Measurements from ENCODE around the gene MTMR4.

DNA sequence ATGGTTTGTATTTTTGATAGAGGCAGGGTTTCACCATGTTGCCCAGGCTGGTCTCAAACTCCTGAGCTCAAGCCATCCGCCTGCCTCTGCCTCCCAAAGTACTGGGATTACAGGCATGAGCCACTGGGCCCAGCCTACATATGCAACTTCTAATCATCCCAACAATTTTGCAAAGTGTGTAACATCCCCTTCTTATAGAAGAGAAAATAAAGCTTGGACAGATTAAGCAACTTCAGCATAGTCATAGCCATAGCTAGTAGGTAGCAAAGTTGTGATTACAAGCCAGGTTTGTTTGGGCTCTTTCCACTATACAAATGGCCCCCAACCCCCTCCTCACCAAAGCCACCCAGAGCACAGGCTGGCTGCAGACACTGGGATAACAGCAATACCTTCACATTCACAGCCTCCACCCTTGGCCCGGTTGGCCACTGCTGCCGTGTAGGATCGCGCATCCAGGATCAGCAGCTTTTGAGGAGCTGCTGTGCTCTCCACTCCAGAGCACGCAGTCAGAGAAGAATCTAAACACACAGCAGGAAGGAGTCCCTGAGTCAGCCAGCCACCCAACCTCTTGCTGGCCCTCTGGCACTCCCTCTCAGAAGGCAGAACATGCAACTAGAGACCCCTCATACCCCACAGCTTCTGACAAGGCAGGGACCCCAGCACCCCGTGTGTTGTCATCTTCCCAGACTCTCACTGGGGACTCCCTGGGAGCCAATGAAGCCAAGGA is 7.9 kb downstream of the MTMR4 start:
- TF ChIP-seq CTCF (IDR thresholded peaks at IDR 0.05) = no peak
- no peak for TF ChIP-seq POLR2A (IDR thresholded peaks at IDR 0.05)

All from tibial nerve (tissue), 3 donors.